Measurements from ENCODE around the gene NHLRC2. TPM values are rescaled to one million over a fixed set of nuclear protein-coding genes. Genes with fewer than 3 reads are reported as not detected.

The NHLRC2 gene
- total RNA-seq, 1 experiment from 2014 or later: 56.3 TPM

- no peak for ATAC-seq
Observed at GRCh38 chr10:113897693-113898618, 43.5 kb downstream of the NHLRC2 start.

More at GRCh38 chr10:113897693-113898618, 43.5 kb downstream of the NHLRC2 start:
- DNase-seq (ENCODE audit: low read depth, low spot score): no peak
- Histone ChIP-seq H3K36me3 (ENCODE audit: control insufficient read depth in 1 of 2, insufficient read depth in 2 of 2, low read length in 2 of 2) (peaks cover 10 to 12% of the 10 kb centered on the region in 2 experiments; a peak in 3 of 4 replicates), H4K20me1 (ENCODE audit: insufficient read depth) (no peaks in the 10 kb centered on the region), H3K4me2 (ENCODE audit: low read length) (no peak overlapping the region), H3K4me1 (ENCODE audit: control insufficient read depth in 1 of 2, insufficient read depth in 2 of 2, low read length in 2 of 2) (0 out of 4 replicates have a peak, but pooled peaks cover 0 to 2% of the 10 kb centered on the region in 2 experiments), H3K79me2 (ENCODE audit: insufficient read depth, low read length) (no peaks in the 10 kb centered on the region), H3K9me3 (ENCODE audit: control insufficient read depth in 1 of 2, insufficient read depth in 1 of 2, low read depth in 1 of 2, low read length in 2 of 2) (no peaks in the 10 kb centered on the region), H3K27ac (ENCODE audit: low read depth, low read length) (no peak overlapping the region), H3K4me3 (replicated peaks in 1 of 2; ENCODE audit: low read depth in 1 of 2, low read length in 2 of 2) (no peak overlapping the region), H3K9me2 (ENCODE audit: insufficient read depth) (no peaks in the 10 kb centered on the region), H3K27me3 (ENCODE audit: insufficient read depth, low read length) (no peaks in the 10 kb centered on the region), H3K9ac (ENCODE audit: low read length) (no peak overlapping the region), H2AFZ (ENCODE audit: low read depth, low read length, poor library complexity, severe bottlenecking) (no peak overlapping the region)
- RAD21 ChIA-PET (ENCODE audit: low non-redundant PET in 1 of 2, low total read pairs in 2 of 2, uncharacterized antibody in 2 of 2, unreplicated experiment in 2 of 2): no interaction called here
- POLR2A ChIA-PET: no interaction called here
- no TSS peak for BruUV-seq (replicated peaks)
- CTCF ChIA-PET: no interaction called here
- intact Hi-C loops (cut with micrococcal nuclease): no loop called here
- TF ChIP-seq, protein P1, sequence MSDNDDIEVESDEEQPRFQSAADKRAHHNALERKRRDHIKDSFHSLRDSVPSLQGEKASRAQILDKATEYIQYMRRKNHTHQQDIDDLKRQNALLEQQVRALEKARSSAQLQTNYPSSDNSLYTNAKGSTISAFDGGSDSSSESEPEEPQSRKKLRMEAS (IDR thresholded peaks at IDR 0.05): no peak
- TF ChIP-seq SIN3A (IDR thresholded peaks at IDR 0.05; ENCODE audit: low read depth) (no peak), SP1 (IDR thresholded peaks at IDR 0.05; ENCODE audit: low read depth) (no peak), POLR2A (IDR thresholded peaks at IDR 0.05; ENCODE audit: borderline replicate concordance, extremely low read depth, insufficient read depth, insufficient read length) (no peak), FOSL1 (IDR thresholded peaks at IDR 0.05; ENCODE audit: low read depth) (no peak), CTCF (IDR thresholded peaks at IDR 0.05 in 2 of 3, conservative IDR thresholded peaks at IDR 0.05 in 1 of 3; ENCODE audit: borderline replicate concordance in 1 of 3, insufficient read depth in 1 of 3, low read depth in 2 of 3, low read length in 2 of 3) (no peak)
- TF ChIP-seq, protein P2, sequence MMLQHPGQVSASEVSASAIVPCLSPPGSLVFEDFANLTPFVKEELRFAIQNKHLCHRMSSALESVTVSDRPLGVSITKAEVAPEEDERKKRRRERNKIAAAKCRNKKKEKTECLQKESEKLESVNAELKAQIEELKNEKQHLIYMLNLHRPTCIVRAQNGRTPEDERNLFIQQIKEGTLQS (IDR thresholded peaks at IDR 0.05): no peak

All from HCT116 (cell line).